IMR-90 (cell line): ENCODE data around the gene BTRC. TPM values are rescaled to one million over a fixed set of nuclear protein-coding genes. Genes with fewer than 3 reads are reported as not detected.

Source experiments
- ATAC-seq: fragments of 200-7000 bp; cut with Tn5 transposase; 2 replicates; pipeline ENCODE4 v1.9.1; 2020; ENCODE audit warnings: low read depth, mild to moderate bottlenecking, moderate library complexity
- BruUV-seq: library from RNA; stranded (reverse); fragments of 400-500 nt; replicated peaks from 2 replicates; lab custom pipeline; 2021; lab: Mats Ljungman, UMichigan
- CTCF ChIA-PET: fragments of 300-600 bp; formaldehyde crosslinking; extraction: SDS; loops from one replicate; lab custom pipeline; 2021; ENCODE audit warnings: antibody characterized with exemption; lab: Yijun Ruan, JAX
- POLR2A ChIA-PET: fragments of 300-600 bp; sonication (Branson Sonifier 250); formaldehyde crosslinking; loops from one replicate; lab custom pipeline; 2022; ENCODE audit warnings: antibody characterized with exemption; ENCODE audit not compliant: unreplicated experiment; lab: Charles Lee
- DNase-seq: peaks from one replicate; pipeline ENCODE4 v3.0.0; 2013
- H2AFZ ChIP-seq: replicated peaks from 2 replicates; pipeline ENCODE3; 2013; ENCODE audit warnings: low read length, mild to moderate bottlenecking; ENCODE audit not compliant: poor library complexity
- H2AK5ac ChIP-seq: 2 replicates; pipeline ENCODE4 v1.6.1; 2013; ENCODE audit warnings: low read depth, low read length, inconsistent platforms
- H2AK9ac ChIP-seq: replicated peaks from 2 replicates; pipeline ENCODE3; 2013; ENCODE audit warnings: mild to moderate bottlenecking, low read depth, low read length, moderate library complexity; ENCODE audit not compliant: poor library complexity
- H2BK120ac ChIP-seq: 2 replicates; pipeline ENCODE4 v1.6.1; 2013; ENCODE audit warnings: low read depth, low read length, inconsistent platforms
- H2BK15ac ChIP-seq: 3 replicates; pipeline ENCODE4 v1.6.1; 2013; ENCODE audit warnings: low read depth, low read length, inconsistent platforms
- H2BK20ac ChIP-seq: 2 replicates; pipeline ENCODE4 v1.6.1; 2013; ENCODE audit warnings: low read depth, mild to moderate bottlenecking, inconsistent platforms, low read length, moderate library complexity
- H2BK5ac ChIP-seq: 2 replicates; pipeline ENCODE4 v1.6.1; 2013; ENCODE audit warnings: mild to moderate bottlenecking, low read depth, low read length, inconsistent platforms; ENCODE audit not compliant: poor library complexity, severe bottlenecking
- H3K14ac ChIP-seq: replicated peaks from 2 replicates; pipeline ENCODE4 v1.6.1; 2013; ENCODE audit warnings: low read depth, low read length, inconsistent platforms
- H3K18ac ChIP-seq: 2 replicates; pipeline ENCODE4 v1.6.1; 2013; ENCODE audit warnings: low read depth, low read length, control low read depth
- H3K23ac ChIP-seq: 2 replicates; pipeline ENCODE4 v1.6.1; 2013; ENCODE audit warnings: low read depth, low read length, inconsistent platforms
- H3K27ac ChIP-seq: 2 replicates; pipeline ENCODE4 v1.5.1; 2013; ENCODE audit warnings: mild to moderate bottlenecking, control low read depth, low read length; ENCODE audit not compliant: insufficient read depth
- H3K27me3 ChIP-seq: 2 replicates; pipeline ENCODE4 v1.6.1; 2013; ENCODE audit warnings: low read length; ENCODE audit not compliant: control insufficient read depth, insufficient read depth
- H3K36me3 ChIP-seq: 2 replicates; pipeline ENCODE4 v1.6.1; 2013; ENCODE audit warnings: low read length, mixed read lengths; ENCODE audit not compliant: control insufficient read depth, insufficient read depth
- H3K4ac ChIP-seq: 2 replicates; pipeline ENCODE4 v1.6.1; 2013; ENCODE audit warnings: low read depth, low read length, inconsistent platforms
- H3K4me1 ChIP-seq: 2 replicates; pipeline ENCODE4 v1.6.1; 2013; ENCODE audit warnings: low read length, mixed read lengths; ENCODE audit not compliant: control insufficient read depth, insufficient read depth
- H3K4me2 ChIP-seq: 2 replicates; pipeline ENCODE4 v1.6.1; 2013; ENCODE audit warnings: low read depth, mild to moderate bottlenecking, control low read depth, low read length, moderate library complexity
- H3K4me3 ChIP-seq: 2 replicates; pipeline ENCODE4 v1.5.1; 2013; ENCODE audit warnings: low read depth, mild to moderate bottlenecking, control low read depth, low read length, moderate library complexity; ENCODE audit not compliant: insufficient read depth
- H3K56ac ChIP-seq: 2 replicates; pipeline ENCODE4 v1.6.1; 2013; ENCODE audit warnings: low read length, inconsistent platforms; ENCODE audit not compliant: insufficient read depth; ENCODE audit errors: extremely low read depth
- H3K79me1 ChIP-seq, 2 experiments: 2 replicates each; pipeline ENCODE4 v1.6.1; 2013; ENCODE audit warnings: low read length in 2 of 2, inconsistent platforms in 1 of 2, low read depth in 1 of 2
- H3K9ac ChIP-seq: 2 replicates; pipeline ENCODE4 v1.6.1; 2013; ENCODE audit warnings: low read depth, low read length, control low read depth
- H3K9me1 ChIP-seq: 2 replicates; pipeline ENCODE4 v1.6.1; 2013; ENCODE audit warnings: low read length, inconsistent platforms; ENCODE audit not compliant: insufficient read depth
- H3K9me3 ChIP-seq: 2 replicates; pipeline ENCODE4 v1.6.1; 2013; ENCODE audit warnings: low read length; ENCODE audit not compliant: control insufficient read depth, insufficient read depth
- H4K20me1 ChIP-seq: 2 replicates; pipeline ENCODE4 v1.6.1; 2013; ENCODE audit warnings: low read length, inconsistent platforms; ENCODE audit not compliant: insufficient read depth
- H4K5ac ChIP-seq: 2 replicates; pipeline ENCODE4 v1.6.1; 2013; ENCODE audit warnings: mild to moderate bottlenecking, low read depth, low read length, control low read depth
- H4K8ac ChIP-seq, 2 experiments: 2 replicates each; pipeline ENCODE4 v1.6.1; 2013; ENCODE audit warnings: low read depth in 2 of 2, low read length in 2 of 2, control low read depth in 1 of 2, inconsistent platforms in 1 of 2
- H4K91ac ChIP-seq: 2 replicates; pipeline ENCODE4 v1.6.1; 2013; ENCODE audit warnings: low read depth, low read length, inconsistent platforms; ENCODE audit not compliant: insufficient read depth
- BHLHE40 ChIP-seq: fragments of 150-350 bp; IDR thresholded peaks from 2 replicates; pipeline ENCODE4 v1.6.1; 2016; ENCODE audit warnings: mild to moderate bottlenecking, low read depth, low read length
- CEBPB ChIP-seq: IDR thresholded peaks from 2 replicates; pipeline ENCODE4 v1.6.1; 2012; ENCODE audit warnings: low read depth, low read length, improper control_type of control experiment
- CHD1 ChIP-seq: IDR thresholded peaks from 2 replicates; pipeline ENCODE4 v1.6.1; 2012; ENCODE audit warnings: low read depth, low read length, improper control_type of control experiment
- CTCF ChIP-seq: conservative IDR thresholded peaks from 2 replicates; pipeline ENCODE4 v1.5.1; 2012; ENCODE audit warnings: mild to moderate bottlenecking, low read depth, low read length, improper control_type of control experiment
- FOS ChIP-seq: fragments of 150-350 bp; IDR thresholded peaks from 2 replicates; pipeline ENCODE4 v1.6.1; 2016; ENCODE audit warnings: low read depth, low read length
- MAFK ChIP-seq: IDR thresholded peaks from 2 replicates; pipeline ENCODE4 v1.6.1; 2012; ENCODE audit warnings: low read depth, low read length, improper control_type of control experiment
- MAZ ChIP-seq: IDR thresholded peaks from 2 replicates; pipeline ENCODE4 v1.6.1; 2012; ENCODE audit warnings: low read depth, mild to moderate bottlenecking, low read length, improper control_type of control experiment, moderate library complexity, borderline replicate concordance
- NFE2L2 ChIP-seq: fragments of 150-350 bp; IDR thresholded peaks from 2 replicates; pipeline ENCODE4 v1.6.1; 2016; ENCODE audit warnings: low read depth, mild to moderate bottlenecking, low read length
- POLR2A ChIP-seq: IDR thresholded peaks from 2 replicates; pipeline ENCODE4 v1.6.1; 2012; ENCODE audit warnings: mild to moderate bottlenecking, low read depth, low read length
- RAD21 ChIP-seq: IDR thresholded peaks from 2 replicates; pipeline ENCODE4 v1.6.1; 2012; ENCODE audit warnings: low read length, improper control_type of control experiment
- RCOR1 ChIP-seq: IDR thresholded peaks from 2 replicates; pipeline ENCODE4 v1.6.1; 2012; ENCODE audit warnings: mild to moderate bottlenecking, low read length, improper control_type of control experiment; ENCODE audit not compliant: insufficient replicate concordance
- RFX5 ChIP-seq: IDR thresholded peaks from 2 replicates; pipeline ENCODE4 v1.8.0; 2012; ENCODE audit warnings: low read depth, mild to moderate bottlenecking, low read length, moderate library complexity
- SMC3 ChIP-seq: fragments of 150-350 bp; IDR thresholded peaks from 2 replicates; pipeline ENCODE4 v1.6.1; 2016; ENCODE audit warnings: low read depth, mild to moderate bottlenecking, antibody characterized with exemption, low read length, moderate library complexity
- WGBS, 2 experiments: methylation state at CpG; one replicate each; pipeline versions ENCODE4 v1.1.5 to v1.1.7; 2013; ENCODE audit warnings: missing lambda C conversion rate in 2 of 2; ENCODE audit not compliant: insufficient read length in 1 of 2; ENCODE audit errors: extremely low coverage in 2 of 2; 5-methylcytosine and 5-hydroxymethylcytosine counted together
- dilution Hi-C: fragments of 300-500 bp; cut with HindIII; formaldehyde crosslinking; loops from one replicate; pipeline ENCODE4 v1.14.3; 2018; ENCODE audit warnings: low sequenced_read_pairs; ENCODE audit not compliant: unreplicated experiment
- in situ Hi-C: fragments of 300-500 bp; cut with MboI; formaldehyde crosslinking; loops from 3 replicates; pipeline ENCODE4 v1.14.3; 2019; ENCODE audit warnings: low sequenced_read_pairs, inconsistent platforms, mixed read lengths
- intact Hi-C: fragments of 100-400 bp; cut with micrococcal nuclease; formaldehyde crosslinking; loops from 2 replicates; pipeline ENCODE4 v1.10.0; 2022
- polyA plus RNA-seq, 3 experiments: library from polyadenylated mRNA; depleted of rRNA; stranded (reverse); fragments of >200 nt; gene quantifications; 2 replicates each; pipeline ENCODE4 v1.2.3, GENCODE V29; 2012; ENCODE audit warnings: low replicate concordance in 1 of 3
- total RNA-seq: library from RNA; depleted of rRNA; stranded (reverse); fragments of >200 nt; gene quantifications from 2 replicates; pipeline ENCODE4 v1.2.3, GENCODE V29; 2012
- TF ChIP-seq, protein P1 (sequence below): fragments of 150-350 bp; IDR thresholded peaks from 2 replicates; pipeline ENCODE4 v1.6.1; 2016; ENCODE audit warnings: low read depth, mild to moderate bottlenecking, low read length, moderate library complexity, borderline replicate concordance
- TF ChIP-seq, protein P2 (sequence below): fragments of 150-350 bp; IDR thresholded peaks from 2 replicates; pipeline ENCODE4 v1.6.1; 2017; ENCODE audit warnings: mild to moderate bottlenecking, antibody characterized with exemption, low read length, low read depth

The BTRC gene
- total and polyA plus RNA-seq, 2 of the 4 experiments (the other 2 are of a cell fraction), result 7.7 to 8.4 TPM

- Histone ChIP-seq H2AK5ac (no peak overlapping the region), H3K27me3 (no peaks in the 10 kb centered on the region), H3K4ac (no peak overlapping the region), H4K5ac (no peak overlapping the region), H3K79me1 (no peaks in the 10 kb centered on the region; a peak in 1 of 4 replicates), H3K4me1 (no peaks in the 10 kb centered on the region), H3K9me3 (no peaks in the 10 kb centered on the region), H3K9me1 (no peaks in the 10 kb centered on the region), H2AFZ (no peak overlapping the region), H3K36me3 (no peaks in the 10 kb centered on the region), H2BK120ac (no peak overlapping the region), H3K23ac (no peak overlapping the region), H4K20me1 (no peaks in the 10 kb centered on the region; the same call in 1 of the 2 replicates), H3K4me2 (no peak overlapping the region), H4K91ac (no peak overlapping the region), H2BK15ac (no peak overlapping the region), H2BK20ac (no peak overlapping the region), H2BK5ac (no peak overlapping the region), H3K56ac (no peak overlapping the region), H3K18ac (no peak overlapping the region), H3K4me3 (no peak overlapping the region), H3K9ac (no peak overlapping the region), H3K27ac (no peak overlapping the region), H3K14ac (no peak overlapping the region), H4K8ac (no peak overlapping the region), H2AK9ac (no peak overlapping the region)
- ChIA-PET CTCF (no interaction called here), POLR2A (no interaction called here)
- dilution Hi-C loops, result no loop called here
- no TSS peak for BruUV-seq
- no CpG with 5 or more reads among the region's 1 CpG for WGBS, 2 experiments
- intact Hi-C loops, result loop anchor here (5.0 kb wide), 1 partner anchor 49 kb away; no protein-coding TSS in a partner anchor
- TF ChIP-seq, protein P1, sequence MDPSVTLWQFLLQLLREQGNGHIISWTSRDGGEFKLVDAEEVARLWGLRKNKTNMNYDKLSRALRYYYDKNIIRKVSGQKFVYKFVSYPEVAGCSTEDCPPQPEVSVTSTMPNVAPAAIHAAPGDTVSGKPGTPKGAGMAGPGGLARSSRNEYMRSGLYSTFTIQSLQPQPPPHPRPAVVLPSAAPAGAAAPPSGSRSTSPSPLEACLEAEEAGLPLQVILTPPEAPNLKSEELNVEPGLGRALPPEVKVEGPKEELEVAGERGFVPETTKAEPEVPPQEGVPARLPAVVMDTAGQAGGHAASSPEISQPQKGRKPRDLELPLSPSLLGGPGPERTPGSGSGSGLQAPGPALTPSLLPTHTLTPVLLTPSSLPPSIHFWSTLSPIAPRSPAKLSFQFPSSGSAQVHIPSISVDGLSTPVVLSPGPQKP, result no peak
- TF ChIP-seq CEBPB (no peak), RCOR1 (no peak), CTCF (no peak), NFE2L2 (no peak), MAZ (no peak), SMC3 (no peak), BHLHE40 (no peak), FOS (no peak), RAD21 (no peak), POLR2A (no peak), MAFK (no peak), RFX5 (no peak), CHD1 (no peak)
- TF ChIP-seq, protein P2, sequence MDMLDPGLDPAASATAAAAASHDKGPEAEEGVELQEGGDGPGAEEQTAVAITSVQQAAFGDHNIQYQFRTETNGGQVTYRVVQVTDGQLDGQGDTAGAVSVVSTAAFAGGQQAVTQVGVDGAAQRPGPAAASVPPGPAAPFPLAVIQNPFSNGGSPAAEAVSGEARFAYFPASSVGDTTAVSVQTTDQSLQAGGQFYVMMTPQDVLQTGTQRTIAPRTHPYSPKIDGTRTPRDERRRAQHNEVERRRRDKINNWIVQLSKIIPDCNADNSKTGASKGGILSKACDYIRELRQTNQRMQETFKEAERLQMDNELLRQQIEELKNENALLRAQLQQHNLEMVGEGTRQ, result no peak
- DNase-seq, result no peak
- in situ Hi-C loops, result no loop called here
- ATAC-seq, result no peak
Measured at GRCh38 chr10:101492814-101493213, 138.8 kb downstream of the BTRC start.
